Uterus (tissue), 2 donors: ENCODE data around the gene DNAI1.

Experiments used
- CTCF ChIP-seq, 4 experiments: fragments of 200-600 bp in 2 of 4; fragments of 450-650 bp in 2 of 4; sonication (generic) in 2 of 4; IDR thresholded peaks; one replicate each; pipeline ENCODE4 v1.5.1; 2016 to 2019; ENCODE audit warnings: antibody characterized with exemption in 4 of 4, mild to moderate bottlenecking in 2 of 4, moderate library complexity in 1 of 4
- POLR2A ChIP-seq, 2 donors: fragments of 450-650 bp; IDR thresholded peaks; one replicate each; pipeline ENCODE4 v1.6.1; 2016; ENCODE audit warnings: antibody characterized with exemption in 2 of 2, mild to moderate bottlenecking in 1 of 2, moderate library complexity in 1 of 2

DNA sequence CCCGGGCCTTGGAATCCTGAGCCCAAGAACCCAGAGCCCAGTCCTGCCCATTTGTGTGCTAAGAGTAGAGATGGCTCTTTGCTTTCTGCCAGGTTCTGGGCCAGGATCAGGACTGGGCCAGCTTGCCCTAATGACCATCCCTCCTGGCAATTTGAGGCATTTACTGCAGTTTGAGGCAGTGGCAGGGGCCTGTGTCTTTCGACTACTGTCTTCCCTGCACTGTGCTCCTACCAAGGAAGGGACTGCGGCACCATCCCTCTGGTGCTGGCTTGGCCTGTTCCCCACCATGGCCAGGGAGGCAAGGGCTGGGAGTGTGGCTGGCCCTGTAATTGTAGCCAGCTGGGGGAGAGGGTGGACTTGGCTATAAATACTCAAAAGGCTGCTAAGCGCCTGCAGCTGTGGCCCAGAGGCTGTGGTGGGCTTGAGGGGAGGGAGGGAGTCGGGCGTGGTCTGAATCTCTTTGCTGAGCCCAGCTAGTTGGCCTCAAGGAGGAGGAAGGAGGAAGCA, 59.6 kb downstream of the DNAI1 start:
- TF ChIP-seq CTCF (IDR thresholded peaks at IDR 0.05): no peak
- no peak for TF ChIP-seq POLR2A (IDR thresholded peaks at IDR 0.05)
